Parathyroid adenoma (tissue), 2 donors: Measurements from ENCODE around the gene SLC2A10.

Experiments used
- H2AFZ ChIP-seq: fragments of 300-600 bp; sonication (generic); one replicate; pipeline ENCODE4 v1.7.0; 2017; ENCODE audit warnings: antibody characterized with exemption, mild to moderate bottlenecking
- H3K27ac ChIP-seq: fragments of 300-600 bp; sonication (generic); one replicate; pipeline ENCODE4 v1.7.0; 2017
- H3K27me3 ChIP-seq: fragments of 300-600 bp; sonication (generic); one replicate; pipeline ENCODE4 v1.7.0; 2017; ENCODE audit warnings: low read length; ENCODE audit not compliant: control insufficient read depth, insufficient read depth
- H3K36me3 ChIP-seq: fragments of 300-600 bp; sonication (generic); one replicate; pipeline ENCODE4 v1.7.0; 2017; ENCODE audit warnings: low read length; ENCODE audit not compliant: control insufficient read depth, insufficient read depth
- H3K4me1 ChIP-seq: fragments of 300-600 bp; sonication (generic); one replicate; pipeline ENCODE4 v1.7.0; 2017; ENCODE audit warnings: control low read depth
- H3K4me2 ChIP-seq: fragments of 300-600 bp; sonication (generic); one replicate; pipeline ENCODE4 v1.7.0; 2017; ENCODE audit warnings: low read length
- H3K4me3 ChIP-seq: fragments of 300-600 bp; sonication (generic); one replicate; pipeline ENCODE4 v1.7.0; 2017; ENCODE audit warnings: low read depth, low read length
- H3K79me2 ChIP-seq: fragments of 300-600 bp; sonication (generic); one replicate; pipeline ENCODE4 v1.7.0; 2017; ENCODE audit warnings: control low read depth
- H3K9ac ChIP-seq: fragments of 300-600 bp; sonication (generic); one replicate; pipeline ENCODE4 v1.7.0; 2017; ENCODE audit warnings: mild to moderate bottlenecking
- H3K9me3 ChIP-seq: fragments of 300-600 bp; sonication (generic); one replicate; pipeline ENCODE4 v1.7.0; 2017; ENCODE audit warnings: low read length; ENCODE audit not compliant: control insufficient read depth
- TF ChIP-seq, protein P1 (sequence below): fragments of 300-600 bp; sonication (generic); IDR thresholded peaks from one replicate; pipeline ENCODE4 v1.7.0; 2017; ENCODE audit warnings: antibody characterized with exemption, mild to moderate bottlenecking
- donor health status: primary hyperparathyroidism.

Gene SLC2A10

DNA sequence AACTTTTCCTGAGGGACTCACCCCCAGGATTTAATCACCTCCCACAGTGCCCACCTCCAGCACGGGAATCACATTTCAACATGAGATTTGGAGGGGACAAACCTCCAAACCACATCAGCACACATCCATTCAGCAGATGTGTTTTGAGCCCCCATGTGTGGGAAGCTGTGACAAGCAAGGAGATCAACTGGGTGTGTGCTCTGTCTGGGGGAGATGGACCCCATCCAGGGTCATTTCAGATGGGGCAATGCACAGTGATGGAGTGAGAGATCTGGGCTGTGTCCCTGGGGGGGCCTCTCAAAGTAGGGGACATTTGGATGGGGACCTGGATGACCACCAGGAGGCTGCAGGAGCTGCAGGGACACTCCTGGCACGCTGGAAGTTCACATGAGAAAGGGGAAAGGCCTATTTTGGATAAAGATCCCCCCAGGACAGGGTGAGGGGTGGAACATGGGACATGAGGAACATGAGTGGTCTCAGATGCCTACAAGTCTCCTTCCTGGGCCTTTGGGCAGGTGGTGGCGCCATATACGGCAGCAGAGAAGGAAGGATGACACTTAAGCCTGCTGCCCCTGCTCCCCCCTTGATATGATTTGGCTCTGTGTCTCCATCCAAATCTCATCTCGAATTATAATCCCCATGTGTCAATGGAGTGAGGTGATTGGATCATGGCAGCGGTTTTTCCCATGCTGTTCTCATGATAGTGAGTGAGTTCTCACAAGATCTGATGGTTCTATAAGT is 49.6 kb downstream of the SLC2A10 start:
- no peak overlapping the region for H3K9ac ChIP-seq
- no peaks in the 10 kb centered on the region for H3K36me3 ChIP-seq
- TF ChIP-seq, protein P1, sequence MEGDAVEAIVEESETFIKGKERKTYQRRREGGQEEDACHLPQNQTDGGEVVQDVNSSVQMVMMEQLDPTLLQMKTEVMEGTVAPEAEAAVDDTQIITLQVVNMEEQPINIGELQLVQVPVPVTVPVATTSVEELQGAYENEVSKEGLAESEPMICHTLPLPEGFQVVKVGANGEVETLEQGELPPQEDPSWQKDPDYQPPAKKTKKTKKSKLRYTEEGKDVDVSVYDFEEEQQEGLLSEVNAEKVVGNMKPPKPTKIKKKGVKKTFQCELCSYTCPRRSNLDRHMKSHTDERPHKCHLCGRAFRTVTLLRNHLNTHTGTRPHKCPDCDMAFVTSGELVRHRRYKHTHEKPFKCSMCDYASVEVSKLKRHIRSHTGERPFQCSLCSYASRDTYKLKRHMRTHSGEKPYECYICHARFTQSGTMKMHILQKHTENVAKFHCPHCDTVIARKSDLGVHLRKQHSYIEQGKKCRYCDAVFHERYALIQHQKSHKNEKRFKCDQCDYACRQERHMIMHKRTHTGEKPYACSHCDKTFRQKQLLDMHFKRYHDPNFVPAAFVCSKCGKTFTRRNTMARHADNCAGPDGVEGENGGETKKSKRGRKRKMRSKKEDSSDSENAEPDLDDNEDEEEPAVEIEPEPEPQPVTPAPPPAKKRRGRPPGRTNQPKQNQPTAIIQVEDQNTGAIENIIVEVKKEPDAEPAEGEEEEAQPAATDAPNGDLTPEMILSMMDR, result no peak
- no peak overlapping the region for H3K4me3 ChIP-seq
- no peaks in the 10 kb centered on the region for H3K79me2 ChIP-seq
- no peaks in the 10 kb centered on the region for H3K27me3 ChIP-seq
- H2AFZ ChIP-seq, result no peak overlapping the region
- H3K4me2 ChIP-seq, result no peak overlapping the region
- H3K27ac ChIP-seq, result no peak overlapping the region
- no peaks in the 10 kb centered on the region for H3K4me1 ChIP-seq
- no peaks in the 10 kb centered on the region for H3K9me3 ChIP-seq

DNA sequence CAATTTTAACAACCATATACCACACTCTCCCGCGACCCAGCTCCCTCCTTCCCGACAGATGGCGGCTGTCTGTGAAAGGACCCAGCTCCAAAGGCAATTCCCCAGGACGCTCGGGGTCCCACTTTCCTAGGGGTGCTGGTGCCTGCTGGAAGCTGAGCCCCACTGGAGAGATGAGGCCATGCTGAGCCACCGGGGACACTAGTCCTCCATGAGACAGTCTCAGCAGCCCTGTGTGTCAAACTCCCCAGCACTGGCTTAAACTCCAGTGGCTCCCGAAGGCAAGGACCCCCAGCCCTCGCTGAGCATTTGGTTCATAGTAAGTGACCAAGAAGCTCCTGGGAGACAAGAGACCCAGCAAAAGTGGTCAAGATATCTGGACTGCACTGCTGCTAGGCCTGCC is 52.1 kb downstream of the SLC2A10 start:
- H3K27me3 ChIP-seq, result no peaks in the 10 kb centered on the region
- H3K79me2 ChIP-seq, result no peaks in the 10 kb centered on the region
- H2AFZ ChIP-seq, result no peak overlapping the region
- no peaks in the 10 kb centered on the region for H3K4me1 ChIP-seq
- TF ChIP-seq, protein P1, result no peak
- H3K9me3 ChIP-seq, result no peaks in the 10 kb centered on the region
- no peaks in the 10 kb centered on the region for H3K36me3 ChIP-seq
- H3K27ac ChIP-seq, result no peak overlapping the region
- no peak overlapping the region for H3K9ac ChIP-seq
- no peak overlapping the region for H3K4me3 ChIP-seq
- no peak overlapping the region for H3K4me2 ChIP-seq

DNA sequence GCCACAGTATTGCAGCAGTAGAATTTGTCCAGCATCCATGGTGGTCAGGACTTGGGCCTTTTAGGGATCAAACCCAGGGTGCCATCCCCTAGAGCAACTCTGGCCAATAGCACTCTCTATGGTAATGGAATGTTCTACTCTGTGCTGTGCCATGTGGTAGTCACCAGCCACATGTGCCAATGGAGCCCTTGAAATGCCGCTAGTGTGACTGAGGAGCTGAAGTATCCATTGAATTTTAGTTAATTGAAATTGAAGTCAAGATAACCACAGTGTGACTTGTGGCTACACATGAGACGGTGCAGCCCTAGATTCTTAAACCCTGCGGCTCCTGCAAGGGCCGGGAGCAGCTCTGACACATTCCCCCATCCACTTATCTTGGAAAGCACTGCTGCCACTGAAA is 54.6 kb downstream of the SLC2A10 start:
- TF ChIP-seq, protein P1, result no peak
- Histone ChIP-seq H3K4me2 (no peak overlapping the region), H3K36me3 (no peaks in the 10 kb centered on the region), H3K9ac (no peak overlapping the region), H2AFZ (no peak overlapping the region), H3K4me1 (no peaks in the 10 kb centered on the region), H3K27me3 (no peaks in the 10 kb centered on the region), H3K9me3 (no peaks in the 10 kb centered on the region), H3K4me3 (no peak overlapping the region), H3K79me2 (no peaks in the 10 kb centered on the region), H3K27ac (no peak overlapping the region)

DNA sequence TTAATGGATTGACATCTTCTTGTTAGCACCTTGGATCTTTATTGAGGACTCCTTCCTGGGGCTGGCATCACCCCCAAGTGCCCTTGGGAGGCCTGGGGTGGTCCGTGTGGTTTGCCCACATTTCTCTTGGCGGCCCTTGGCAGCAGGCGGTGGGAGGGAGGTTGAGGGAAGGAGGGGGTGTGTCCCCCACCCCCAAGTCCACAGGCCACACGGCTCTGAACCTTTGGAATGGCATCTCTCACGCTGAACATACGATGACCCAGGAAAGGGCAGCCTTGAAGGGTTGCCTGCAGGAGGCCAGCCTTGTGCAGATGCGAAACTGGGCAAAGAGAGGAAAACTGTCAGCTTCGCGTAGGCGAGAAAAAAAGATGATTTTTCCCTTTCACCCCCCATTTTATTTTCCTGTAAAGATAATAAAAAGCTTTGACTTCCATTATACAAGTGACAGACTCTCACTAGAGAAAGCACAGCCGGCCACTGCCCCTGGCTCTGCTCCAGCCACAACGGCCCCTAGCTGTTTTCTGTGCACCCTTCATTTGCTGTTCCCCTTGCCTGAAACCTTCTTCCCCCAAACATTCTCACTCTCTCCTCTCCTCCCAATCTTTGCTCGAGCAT is 56.2 kb downstream of the SLC2A10 start:
- no peak overlapping the region for H3K9ac ChIP-seq
- no peaks in the 10 kb centered on the region for H3K4me1 ChIP-seq
- H3K4me2 ChIP-seq, result no peak overlapping the region
- TF ChIP-seq, protein P1, result no peak
- no peaks in the 10 kb centered on the region for H3K79me2 ChIP-seq
- no peak overlapping the region for H3K4me3 ChIP-seq
- no peak overlapping the region for H3K27ac ChIP-seq
- no peaks in the 10 kb centered on the region for H3K36me3 ChIP-seq
- H3K9me3 ChIP-seq, result no peaks in the 10 kb centered on the region
- H3K27me3 ChIP-seq, result no peaks in the 10 kb centered on the region
- H2AFZ ChIP-seq, result no peak overlapping the region
